Caco-2 (cell line): ENCODE data around the gene KLHL26. TPM values are rescaled to one million over a fixed set of nuclear protein-coding genes. Genes with fewer than 3 reads are reported as not detected.
A peak's percentile ranks its signal among the peaks of the same experiment; 100 is the strongest.

Experiments used
- BruUV-seq: library from RNA; stranded (reverse); fragments of 400-500 nt; replicated peaks from 2 replicates; lab custom pipeline; 2021; lab: Mats Ljungman, UMichigan
- CTCF ChIA-PET: fragments of 300-600 bp; sonication (Branson Sonifier 250); formaldehyde crosslinking; loops from one replicate; lab custom pipeline; 2022; ENCODE audit warnings: antibody characterized with exemption; lab: Charles Lee
- POLR2A ChIA-PET: fragments of 300-600 bp; sonication (Branson Sonifier 250); formaldehyde crosslinking; loops from one replicate; lab custom pipeline; 2022; ENCODE audit warnings: antibody characterized with exemption; lab: Charles Lee
- DNase-seq, 2 experiments: peaks; one replicate each; pipeline versions ENCODE4 v3.0.0 to v3.0.0-alpha.2; 2020 to 2022
- H3K27me3 ChIP-seq: replicated peaks from 2 replicates; pipeline ENCODE4 v1.6.0; 2011; ENCODE audit warnings: low read length; ENCODE audit not compliant: control insufficient read depth, insufficient read depth
- H3K36me3 ChIP-seq: 2 replicates; pipeline ENCODE4 v1.5.1; 2011; ENCODE audit warnings: low read length; ENCODE audit not compliant: control insufficient read depth, insufficient read depth
- H3K4me1 ChIP-seq: fragments of 250-450 bp; sonication (Bioruptor Pico); 2 replicates; pipeline ENCODE4 v1.5.1; 2020; ENCODE audit warnings: mild to moderate bottlenecking
- H3K4me3 ChIP-seq: 2 replicates; pipeline ENCODE4 v1.5.1; 2011; ENCODE audit warnings: low read depth, mild to moderate bottlenecking, control low read depth, low read length
- H3K9me3 ChIP-seq: fragments of 250-450 bp; sonication (Bioruptor Pico); 2 replicates; pipeline ENCODE4 v1.5.1; 2020; ENCODE audit warnings: mild to moderate bottlenecking, moderate library complexity
- H3K27ac Mint-ChIP-seq: one replicate; pipeline ENCODE4 v1.8.0; 2022; ENCODE audit warnings: mixed read lengths; ENCODE audit not compliant: unreplicated experiment
- H3K27me3 Mint-ChIP-seq: one replicate; pipeline ENCODE4 v1.8.0; 2022; ENCODE audit warnings: mixed read lengths; ENCODE audit not compliant: insufficient read depth, unreplicated experiment
- H3K36me3 Mint-ChIP-seq: one replicate; pipeline ENCODE4 v1.8.0; 2022; ENCODE audit warnings: mild to moderate bottlenecking, mixed read lengths; ENCODE audit not compliant: insufficient read depth, unreplicated experiment
- H3K4me1 Mint-ChIP-seq: one replicate; pipeline ENCODE4 v1.8.0; 2022; ENCODE audit warnings: low read depth, mixed read lengths; ENCODE audit not compliant: unreplicated experiment
- H3K4me3 Mint-ChIP-seq: one replicate; pipeline ENCODE4 v1.8.0; 2022; ENCODE audit warnings: mild to moderate bottlenecking, moderate library complexity, mixed read lengths; ENCODE audit not compliant: unreplicated experiment
- H3K9me3 Mint-ChIP-seq: one replicate; pipeline ENCODE4 v1.8.0; 2022; ENCODE audit warnings: mixed read lengths; ENCODE audit not compliant: unreplicated experiment
- CTCF ChIP-seq, 2 experiments: fragments of 200-600 bp in 1 of 2; IDR thresholded peaks; 1 replicate in 1 of 2; 2 replicates in 1 of 2; pipeline versions ENCODE4 v1.5.1 to v1.8.0; 2011 to 2022; ENCODE audit warnings: antibody characterized with exemption in 1 of 2, control low read depth in 1 of 2, inconsistent platforms in 1 of 2, low read depth in 1 of 2, low read length in 1 of 2, mild to moderate bottlenecking in 1 of 2, moderate library complexity in 1 of 2; ENCODE audit not compliant: insufficient read depth in 1 of 2, severe bottlenecking in 1 of 2, unreplicated experiment in 1 of 2
- intact Hi-C: fragments of 100-400 bp; cut with micrococcal nuclease; formaldehyde crosslinking; loops from one replicate; pipeline ENCODE4 v1.10.0; 2022; ENCODE audit not compliant: unreplicated experiment
- total RNA-seq: library from RNA; stranded (reverse); gene quantifications from 2 replicates; pipeline ENCODE4 v1.2.3, GENCODE V29; 2022

The KLHL26 gene
- total RNA-seq, 1 experiment from 2014 or later, result 9.8 TPM

- DNase-seq, result no peak
- CTCF ChIA-PET, result interaction anchor here (1.1 kb wide), 1 partner anchor 211 kb away, joined by 3 read pairs; no protein-coding TSS in a partner anchor
Measured at GRCh38 chr19:18635831-18636182, 1.0 kb upstream of the KLHL26 start.

GRCh38 chr19:18636183-18636968 lies 452 bp upstream of the KLHL26 start:
- ChIA-PET CTCF (no interaction called here), POLR2A (no interaction called here)
- H3K4me1 ChIP-seq, result peaks cover 15% of the 10 kb centered on the region
- Mint-ChIP-seq H3K4me1 (peaks cover 15% of the 10 kb centered on the region), H3K4me3 (peak overlapping the region; percentile 76), H3K27ac (peak overlapping the region; percentile 69), H3K27me3 (peaks cover 6% of the 10 kb centered on the region), H3K36me3 (peaks cover 9% of the 10 kb centered on the region), H3K9me3 (no peaks in the 10 kb centered on the region)
- no peaks in the 10 kb centered on the region for H3K36me3 ChIP-seq
- no peaks in the 10 kb centered on the region for H3K9me3 ChIP-seq
- H3K27me3 ChIP-seq, result no peaks in the 10 kb centered on the region
- intact Hi-C loops, result loop anchor here (1.0 to 2.0 kb wide), 2 partner anchors 48 to 114 kb away; partner anchors contain the start of genes ELL and REX1BD
- no TSS peak for BruUV-seq
- peak overlapping the region; percentile 98 for H3K4me3 ChIP-seq
- DNase-seq, result peak; percentile 98 to 99
- no peak for TF ChIP-seq CTCF (IDR thresholded peaks at IDR 0.05; ENCODE audit: insufficient read depth in 1 of 2, low read depth in 1 of 2, low read length in 1 of 2, severe bottlenecking in 1 of 2, unreplicated experiment in 1 of 2)

More at GRCh38 chr19:18635831-18636182, 1.0 kb upstream of the KLHL26 start:
- H3K4me3 ChIP-seq, result peak overlapping the region; percentile 29
- Mint-ChIP-seq H3K4me1 (peaks cover 15% of the 10 kb centered on the region), H3K4me3 (peak overlapping the region; percentile 76), H3K36me3 (peaks cover 9% of the 10 kb centered on the region), H3K27me3 (peaks cover 6% of the 10 kb centered on the region), H3K9me3 (no peaks in the 10 kb centered on the region), H3K27ac (peak overlapping the region; percentile 69)
- no peaks in the 10 kb centered on the region for H3K27me3 ChIP-seq
- no peaks in the 10 kb centered on the region for H3K9me3 ChIP-seq
- H3K4me1 ChIP-seq, result peaks cover 15% of the 10 kb centered on the region
- POLR2A ChIA-PET, result no interaction called here
- no peak for TF ChIP-seq CTCF (IDR thresholded peaks at IDR 0.05; ENCODE audit: insufficient read depth in 1 of 2, low read depth in 1 of 2, low read length in 1 of 2, severe bottlenecking in 1 of 2, unreplicated experiment in 1 of 2)
- H3K36me3 ChIP-seq, result no peaks in the 10 kb centered on the region
- intact Hi-C loops, result loop anchor here (1.0 to 2.0 kb wide), 2 partner anchors 47 to 114 kb away; partner anchors contain the start of genes ELL and REX1BD
- no TSS peak for BruUV-seq

- no peaks in the 10 kb centered on the region for H3K9me3 ChIP-seq
- Mint-ChIP-seq H3K27ac (no peak overlapping the region), H3K4me1 (peaks cover 15% of the 10 kb centered on the region), H3K9me3 (no peaks in the 10 kb centered on the region), H3K27me3 (peaks cover 6% of the 10 kb centered on the region), H3K4me3 (peak overlapping the region; percentile 76), H3K36me3 (peaks cover 9% of the 10 kb centered on the region)
- no TSS peak for BruUV-seq
- ChIA-PET POLR2A (interaction anchor here (0.6 kb wide), 1 partner anchor 44 kb away, joined by 10 read pairs; no protein-coding TSS in a partner anchor), CTCF (no interaction called here)
- no peak for TF ChIP-seq CTCF (IDR thresholded peaks at IDR 0.05; ENCODE audit: insufficient read depth in 1 of 2, low read depth in 1 of 2, low read length in 1 of 2, severe bottlenecking in 1 of 2, unreplicated experiment in 1 of 2)
- intact Hi-C loops, result loop anchor here (2.0 kb wide), 1 partner anchor 49 kb away; the partner anchor contains the start of gene REX1BD
- peak in 1 of 2 experiments; percentile 31 for DNase-seq
- H3K27me3 ChIP-seq, result no peaks in the 10 kb centered on the region
- peak overlapping the region; percentile 98 for H3K4me3 ChIP-seq
- H3K4me1 ChIP-seq, result peaks cover 15% of the 10 kb centered on the region
- H3K36me3 ChIP-seq, result no peaks in the 10 kb centered on the region
Measured at GRCh38 chr19:18637673-18638630, 1.1 kb downstream of the KLHL26 start.
